ENCODE results near the gene LINGO3. TPM values are rescaled to one million over a fixed set of nuclear protein-coding genes. Genes with fewer than 3 reads are reported as not detected.

Gene LINGO3
- total and polyA plus RNA-seq, 2 of the 4 experiments (the other 2 are of a cell fraction), result not detected

DNA sequence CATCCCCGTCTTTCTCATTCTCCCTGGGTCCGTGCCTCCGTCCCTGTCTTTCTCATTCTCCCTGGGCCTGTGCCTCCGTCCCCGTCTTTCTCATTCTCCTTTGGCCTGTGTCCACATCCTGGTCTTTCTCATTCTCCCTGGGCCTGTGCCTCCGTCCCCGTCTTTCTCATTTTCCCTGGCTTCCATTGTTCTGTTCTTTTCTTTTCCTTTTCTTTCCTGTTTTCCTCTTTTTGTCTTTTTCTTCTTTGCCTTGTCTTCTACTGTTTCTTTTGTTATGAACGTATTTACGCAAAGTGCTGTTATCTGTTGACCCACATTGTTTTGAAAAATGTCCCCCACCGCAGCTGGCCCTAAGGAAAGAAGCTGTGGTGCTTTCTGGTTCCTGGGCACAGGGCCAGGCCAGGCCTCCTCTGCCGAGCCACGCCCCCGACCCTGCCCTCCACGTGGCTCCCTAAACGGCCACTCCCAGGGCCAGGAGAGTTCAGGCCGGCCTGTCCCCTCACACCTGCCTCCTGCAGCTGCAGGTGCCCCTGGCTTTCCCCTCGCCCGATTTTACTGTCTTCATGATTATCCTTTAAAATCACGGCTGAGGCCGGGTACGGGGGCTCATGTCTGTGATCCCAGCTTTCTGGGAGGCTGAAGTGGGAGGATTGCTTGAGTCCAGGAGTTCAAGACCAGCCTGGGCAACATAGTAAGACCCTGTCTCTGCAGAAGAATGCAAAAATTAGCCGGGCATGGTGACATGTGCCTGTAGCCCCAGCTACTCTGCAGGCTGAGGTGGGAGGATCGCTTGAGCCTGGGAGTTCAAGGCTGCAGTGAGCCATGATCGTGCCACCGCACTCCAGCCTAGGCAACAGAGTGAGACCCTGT, 38.1 kb upstream of the LINGO3 start:
- CTCF ChIA-PET, result no interaction called here
- dilution Hi-C loops (cut with HindIII; ENCODE audit: low sequenced_read_pairs, unreplicated experiment), result no loop called here

More for the DNA sequence above, 38.1 kb upstream of the LINGO3 start:
- H3K23ac ChIP-seq (ENCODE audit: low read depth, low read length), result no peak overlapping the region
- in situ Hi-C loops (cut with MboI; ENCODE audit: low sequenced_read_pairs) (no loop called here), intact Hi-C loops (cut with micrococcal nuclease) (no loop called here)
- H3K56ac ChIP-seq (ENCODE audit: extremely low read depth, insufficient read depth, low read length), result no peak overlapping the region
- 66% methylated on average over 9 of the region's 25 CpGs; no CpG with 5 or more reads in 1 of the 2 experiments for WGBS, 2 experiments (ENCODE audit: extremely low coverage in 2 of 2, insufficient read length in 1 of 2)
- POLR2A ChIA-PET (ENCODE audit: unreplicated experiment), result no interaction called here
- no peak overlapping the region for H4K8ac ChIP-seq (ENCODE audit: low read depth in 2 of 2, low read length in 2 of 2)
- H3K27me3 ChIP-seq (ENCODE audit: control insufficient read depth, insufficient read depth, low read length), result no peaks in the 10 kb centered on the region
- H3K14ac ChIP-seq (replicated peaks; ENCODE audit: low read depth, low read length), result no peak overlapping the region
- H3K4ac ChIP-seq (ENCODE audit: low read depth, low read length), result no peak overlapping the region
- no peak overlapping the region for H2BK5ac ChIP-seq (ENCODE audit: low read depth, low read length, poor library complexity, severe bottlenecking)
- H3K4me1 ChIP-seq (ENCODE audit: control insufficient read depth, insufficient read depth, low read length), result no peaks in the 10 kb centered on the region
- H2AFZ ChIP-seq (replicated peaks; ENCODE audit: low read length, poor library complexity), result no peak overlapping the region
- no peak overlapping the region for H3K4me3 ChIP-seq (ENCODE audit: insufficient read depth, low read depth, low read length)
- no peak overlapping the region for H3K9ac ChIP-seq (ENCODE audit: low read depth, low read length)
- no peak overlapping the region for H3K27ac ChIP-seq (ENCODE audit: insufficient read depth, low read length)
- H4K20me1 ChIP-seq (ENCODE audit: insufficient read depth, low read length), result no peaks in the 10 kb centered on the region
- no peak overlapping the region for H2BK120ac ChIP-seq (ENCODE audit: low read depth, low read length)
- H3K4me2 ChIP-seq (ENCODE audit: low read depth, low read length), result no peak overlapping the region
- no peak overlapping the region for H4K91ac ChIP-seq (ENCODE audit: insufficient read depth, low read depth, low read length)
- H3K9me3 ChIP-seq (ENCODE audit: control insufficient read depth, insufficient read depth, low read length), result no peaks in the 10 kb centered on the region
- no TSS peak for BruUV-seq (replicated peaks)
- H3K79me1 ChIP-seq (ENCODE audit: low read depth in 1 of 2, low read length in 2 of 2), result no peaks in the 10 kb centered on the region
- H2BK15ac ChIP-seq (ENCODE audit: low read depth, low read length), result no peak overlapping the region
- H3K9me1 ChIP-seq (ENCODE audit: insufficient read depth, low read length), result no peaks in the 10 kb centered on the region
- H3K18ac ChIP-seq (ENCODE audit: low read depth, low read length), result no peak overlapping the region
- no peak overlapping the region for H4K5ac ChIP-seq (ENCODE audit: low read depth, low read length)
- ATAC-seq (ENCODE audit: low read depth) (no peak), DNase-seq (no peak)
- H2BK20ac ChIP-seq (ENCODE audit: low read depth, low read length), result no peak overlapping the region
- H3K36me3 ChIP-seq (ENCODE audit: control insufficient read depth, insufficient read depth, low read length), result peaks cover 50% of the 10 kb centered on the region
- TF ChIP-seq, protein P1, sequence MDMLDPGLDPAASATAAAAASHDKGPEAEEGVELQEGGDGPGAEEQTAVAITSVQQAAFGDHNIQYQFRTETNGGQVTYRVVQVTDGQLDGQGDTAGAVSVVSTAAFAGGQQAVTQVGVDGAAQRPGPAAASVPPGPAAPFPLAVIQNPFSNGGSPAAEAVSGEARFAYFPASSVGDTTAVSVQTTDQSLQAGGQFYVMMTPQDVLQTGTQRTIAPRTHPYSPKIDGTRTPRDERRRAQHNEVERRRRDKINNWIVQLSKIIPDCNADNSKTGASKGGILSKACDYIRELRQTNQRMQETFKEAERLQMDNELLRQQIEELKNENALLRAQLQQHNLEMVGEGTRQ (IDR thresholded peaks at IDR 0.05; ENCODE audit: low read depth, low read length), result peak; percentile 25; the same call in 1 of the 2 replicates
- no peak for TF ChIP-seq NFE2L2 (IDR thresholded peaks at IDR 0.05; ENCODE audit: low read depth, low read length)
- TF ChIP-seq RFX5 (IDR thresholded peaks at IDR 0.05; ENCODE audit: low read depth, low read length), result no peak
- TF ChIP-seq MAFK (IDR thresholded peaks at IDR 0.05; ENCODE audit: low read depth, low read length), result no peak
- no peak overlapping the region for H2AK9ac ChIP-seq (replicated peaks; ENCODE audit: low read depth, low read length, poor library complexity)
- no peak overlapping the region for H2AK5ac ChIP-seq (ENCODE audit: low read depth, low read length)
